ENCODE data around the gene LRP3.

DNA sequence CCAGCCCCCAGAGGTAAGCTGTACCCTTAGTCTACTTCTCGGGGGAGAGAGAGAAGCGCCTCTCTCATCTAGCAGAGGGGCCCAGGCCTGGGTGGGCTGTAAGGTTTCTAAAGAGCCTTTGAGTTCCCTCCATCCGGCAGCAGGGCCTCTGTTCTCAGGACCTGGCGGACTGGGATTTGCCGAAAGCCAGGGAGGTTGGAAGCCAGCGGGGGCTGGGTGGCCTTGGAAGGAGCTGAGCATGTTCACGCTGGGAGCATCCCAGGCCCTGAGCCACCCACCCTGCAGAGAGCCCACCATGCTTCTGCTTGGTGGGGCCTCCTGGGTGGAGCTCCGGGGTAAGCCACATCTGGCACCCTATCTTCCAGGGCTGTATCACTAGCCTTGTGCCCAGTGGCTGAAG lies 23.8 kb downstream of the LRP3 start:
- TF ChIP-seq, protein P1, sequence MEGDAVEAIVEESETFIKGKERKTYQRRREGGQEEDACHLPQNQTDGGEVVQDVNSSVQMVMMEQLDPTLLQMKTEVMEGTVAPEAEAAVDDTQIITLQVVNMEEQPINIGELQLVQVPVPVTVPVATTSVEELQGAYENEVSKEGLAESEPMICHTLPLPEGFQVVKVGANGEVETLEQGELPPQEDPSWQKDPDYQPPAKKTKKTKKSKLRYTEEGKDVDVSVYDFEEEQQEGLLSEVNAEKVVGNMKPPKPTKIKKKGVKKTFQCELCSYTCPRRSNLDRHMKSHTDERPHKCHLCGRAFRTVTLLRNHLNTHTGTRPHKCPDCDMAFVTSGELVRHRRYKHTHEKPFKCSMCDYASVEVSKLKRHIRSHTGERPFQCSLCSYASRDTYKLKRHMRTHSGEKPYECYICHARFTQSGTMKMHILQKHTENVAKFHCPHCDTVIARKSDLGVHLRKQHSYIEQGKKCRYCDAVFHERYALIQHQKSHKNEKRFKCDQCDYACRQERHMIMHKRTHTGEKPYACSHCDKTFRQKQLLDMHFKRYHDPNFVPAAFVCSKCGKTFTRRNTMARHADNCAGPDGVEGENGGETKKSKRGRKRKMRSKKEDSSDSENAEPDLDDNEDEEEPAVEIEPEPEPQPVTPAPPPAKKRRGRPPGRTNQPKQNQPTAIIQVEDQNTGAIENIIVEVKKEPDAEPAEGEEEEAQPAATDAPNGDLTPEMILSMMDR (IDR thresholded peaks at IDR 0.05): no peak
- no peak for TF ChIP-seq POLR2A (IDR thresholded peaks at IDR 0.05)
- TF ChIP-seq EP300 (IDR thresholded peaks at IDR 0.05): no peak

Data from ovary (tissue), 3 donors.